ENCODE data around the gene ETV5. TPM values are rescaled to one million over a fixed set of nuclear protein-coding genes. Genes with fewer than 3 reads are reported as not detected.

The ETV5 gene
- polyA plus RNA-seq, 1 of the 3 experiments (the other 2 are of a cell fraction) = 20.9 TPM

- no peaks in the 10 kb centered on the region; a peak in 1 of 4 replicates for H3K4me1 ChIP-seq (ENCODE audit: control insufficient read depth in 1 of 2, insufficient read depth in 2 of 2, low read depth in 1 of 2, low read length in 1 of 2)
- no peaks in the 10 kb centered on the region for H4K20me1 ChIP-seq (ENCODE audit: insufficient read depth)
- H3K27ac ChIP-seq (ENCODE audit: low read depth in 2 of 2, low read length in 1 of 2) = no peak overlapping the region
- H3K36me3 ChIP-seq (replicated peaks in 1 of 2; ENCODE audit: control insufficient read depth in 1 of 2, insufficient read depth in 2 of 2, low read length in 1 of 2) = no peaks in the 10 kb centered on the region
- no peak overlapping the region for H3K4me2 ChIP-seq
- H3K9me3 ChIP-seq = no peaks in the 10 kb centered on the region
- no peaks in the 10 kb centered on the region for H3F3A ChIP-seq (replicated peaks; ENCODE audit: insufficient read depth)
- H3K27me3 ChIP-seq (ENCODE audit: insufficient read depth) = no peaks in the 10 kb centered on the region; the same call in 1 of the 2 replicates
- no peak for DNase-seq
- H3K4me3 ChIP-seq (ENCODE audit: low read depth in 2 of 2, low read length in 1 of 2) = no peak overlapping the region
- ChIA-PET POLR2A (interaction anchor here (0.6 kb wide), 1 partner anchor 22 kb away, joined by 3 read pairs; no protein-coding TSS in a partner anchor), CTCF (no interaction called here)
- no peaks in the 10 kb centered on the region for H3K79me2 ChIP-seq (ENCODE audit: insufficient read depth)
- H3K9me2 ChIP-seq = no peaks in the 10 kb centered on the region
- TF ChIP-seq RXRA (IDR thresholded peaks at IDR 0.05; ENCODE audit: borderline replicate concordance, low read depth) = no peak
- WGBS (ENCODE audit: low lambda C conversion rate) = 64% methylated on average over 6 of the region's 6 CpGs
- no peak overlapping the region for H2AFZ ChIP-seq (ENCODE audit: low read depth)
- H3K9ac ChIP-seq = no peak overlapping the region
Observed at GRCh38 chr3:186121278-186121677, 12.4 kb upstream of the ETV5 start.

DNA sequence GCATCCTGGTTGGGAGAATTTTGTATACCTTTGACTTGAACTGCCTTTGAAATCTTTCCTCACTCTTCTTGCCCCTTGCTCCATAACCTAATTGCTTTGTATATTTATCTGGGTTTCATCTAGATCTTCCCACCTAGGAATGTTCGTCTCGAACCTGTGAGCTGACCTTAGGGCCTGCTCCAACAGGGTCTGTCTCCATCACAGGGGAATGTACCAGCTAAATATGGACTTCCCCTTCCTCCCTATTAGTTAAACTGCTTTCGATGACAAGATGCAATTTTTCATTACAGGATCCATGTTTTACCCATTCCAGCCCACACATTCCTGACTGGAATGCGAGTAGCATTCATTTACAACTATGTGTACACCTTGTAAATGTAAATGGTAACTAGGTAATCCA, 10.6 kb upstream of the ETV5 start:
- H3F3A ChIP-seq (replicated peaks; ENCODE audit: insufficient read depth) = no peaks in the 10 kb centered on the region
- POLR2A ChIA-PET = no interaction called here
- CTCF ChIA-PET = interaction anchor here (0.6 kb wide), 1 partner anchor 76 kb away, joined by 3 read pairs; no protein-coding TSS in a partner anchor

More for the DNA sequence above, 10.6 kb upstream of the ETV5 start:
- no peak overlapping the region for H3K4me3 ChIP-seq (ENCODE audit: low read depth in 2 of 2, low read length in 1 of 2)
- no peak overlapping the region for H3K4me2 ChIP-seq
- H3K9me3 ChIP-seq = no peaks in the 10 kb centered on the region
- no peaks in the 10 kb centered on the region; the same call in 1 of the 2 replicates for H3K27me3 ChIP-seq (ENCODE audit: insufficient read depth)
- H3K9ac ChIP-seq = no peak overlapping the region
- no peaks in the 10 kb centered on the region for H4K20me1 ChIP-seq (ENCODE audit: insufficient read depth)
- TF ChIP-seq NFIC (IDR thresholded peaks at IDR 0.05; ENCODE audit: borderline replicate concordance) (no peak), MEF2A (IDR thresholded peaks at IDR 0.05; ENCODE audit: borderline replicate concordance, low read depth) (no peak), JUND (IDR thresholded peaks at IDR 0.05) (no peak), FOSL2 (IDR thresholded peaks at IDR 0.05; ENCODE audit: borderline replicate concordance, low read depth) (no peak), FOXM1 (IDR thresholded peaks at IDR 0.05; ENCODE audit: low read depth) (no peak), PBX3 (IDR thresholded peaks at IDR 0.05) (no peak), YY1 (IDR thresholded peaks at IDR 0.05; ENCODE audit: low read depth) (no peak), RXRA (IDR thresholded peaks at IDR 0.05; ENCODE audit: borderline replicate concordance, low read depth) (no peak), IRF3 (IDR thresholded peaks at IDR 0.05; ENCODE audit: low read depth, low read length) (no peak), POLR2AphosphoS5 (IDR thresholded peaks at IDR 0.05; ENCODE audit: low read depth, low read length) (no peak), USF1 (IDR thresholded peaks at IDR 0.05; ENCODE audit: borderline replicate concordance, low read depth) (no peak), TAF1 (IDR thresholded peaks at IDR 0.05; ENCODE audit: borderline replicate concordance, low read depth, low read length) (no peak), MXI1 (IDR thresholded peaks at IDR 0.05; ENCODE audit: low read depth, low read length) (no peak), RFX5 (IDR thresholded peaks at IDR 0.05; ENCODE audit: low read length) (no peak), TCF12 (IDR thresholded peaks at IDR 0.05) (no peak), GABPA (IDR thresholded peaks at IDR 0.05; ENCODE audit: low read depth) (no peak), EP300 (IDR thresholded peaks at IDR 0.05; ENCODE audit: borderline replicate concordance in 1 of 2, low read depth in 1 of 2, low read length in 1 of 2) (no peak)
- TF ChIP-seq, protein P1, sequence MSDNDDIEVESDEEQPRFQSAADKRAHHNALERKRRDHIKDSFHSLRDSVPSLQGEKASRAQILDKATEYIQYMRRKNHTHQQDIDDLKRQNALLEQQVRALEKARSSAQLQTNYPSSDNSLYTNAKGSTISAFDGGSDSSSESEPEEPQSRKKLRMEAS (IDR thresholded peaks at IDR 0.05; ENCODE audit: low read depth) = no peak
- no peaks in the 10 kb centered on the region for H3K79me2 ChIP-seq (ENCODE audit: insufficient read depth)
- no peak overlapping the region for H3K27ac ChIP-seq (ENCODE audit: low read depth in 2 of 2, low read length in 1 of 2)
- DNase-seq = no peak
- no peak overlapping the region for H2AFZ ChIP-seq (ENCODE audit: low read depth)
- H3K4me1 ChIP-seq (ENCODE audit: control insufficient read depth in 1 of 2, insufficient read depth in 2 of 2, low read depth in 1 of 2, low read length in 1 of 2) = no peaks in the 10 kb centered on the region; a peak in 1 of 4 replicates
- H3K36me3 ChIP-seq (replicated peaks in 1 of 2; ENCODE audit: control insufficient read depth in 1 of 2, insufficient read depth in 2 of 2, low read length in 1 of 2) = no peaks in the 10 kb centered on the region
- H3K9me2 ChIP-seq = no peaks in the 10 kb centered on the region
- 52% methylated on average over 4 of the region's 4 CpGs for WGBS (ENCODE audit: low lambda C conversion rate)
